DND-41 (cell line): ENCODE results near the gene LBHD2.

Source experiments
- ATAC-seq: fragments of 200-7000 bp; cut with Tn5 transposase; 3 replicates; pipeline ENCODE4 v1.9.1; 2021; ENCODE audit warnings: low read depth; ENCODE audit not compliant: insufficient read depth
- DNase-seq: peaks from one replicate; pipeline ENCODE4 v3.0.0-alpha.2; 2020
- H2AFZ ChIP-seq: 2 replicates; pipeline ENCODE4 v1.6.0; 2012; ENCODE audit warnings: low read depth, low read length
- H3K27ac ChIP-seq: 2 replicates; pipeline ENCODE4 v1.5.1; 2012; ENCODE audit warnings: low read length, inconsistent platforms
- H3K27me3 ChIP-seq: fragments of 200-600 bp; sonication (generic); 2 replicates; pipeline ENCODE4 v1.6.0; 2012; ENCODE audit warnings: low read length, mild to moderate bottlenecking, inconsistent platforms; ENCODE audit not compliant: insufficient read depth, poor library complexity
- H3K36me3 ChIP-seq: 2 replicates; pipeline ENCODE4 v1.5.1; 2012; ENCODE audit warnings: low read length, inconsistent platforms; ENCODE audit not compliant: insufficient read depth
- H3K4me1 ChIP-seq: 2 replicates; pipeline ENCODE4 v1.5.1; 2012; ENCODE audit warnings: mild to moderate bottlenecking, low read length; ENCODE audit not compliant: insufficient read depth
- H3K4me2 ChIP-seq: 2 replicates; pipeline ENCODE4 v1.6.0; 2012; ENCODE audit warnings: mild to moderate bottlenecking, moderate library complexity, low read length, inconsistent platforms; ENCODE audit not compliant: insufficient read depth
- H3K4me3 ChIP-seq, 2 experiments: fragments of 200-600 bp in 1 of 2; shearing (Covaris generic) in 1 of 2; 2 replicates each; pipeline ENCODE4 v1.5.1; 2012 to 2016; ENCODE audit warnings: inconsistent platforms in 2 of 2, low read length in 2 of 2, mild to moderate bottlenecking in 2 of 2, low read depth in 1 of 2, moderate library complexity in 1 of 2
- H3K79me2 ChIP-seq: 2 replicates; pipeline ENCODE4 v1.6.0; 2012; ENCODE audit warnings: low read length, inconsistent platforms; ENCODE audit not compliant: insufficient read depth
- H3K9ac ChIP-seq: 2 replicates; pipeline ENCODE4 v1.6.0; 2012; ENCODE audit warnings: low read depth, mild to moderate bottlenecking, inconsistent platforms, low read length, moderate library complexity
- H3K9me3 ChIP-seq: 2 replicates; pipeline ENCODE4 v1.5.1; 2012; ENCODE audit warnings: low read length, moderate library complexity, mild to moderate bottlenecking, inconsistent platforms; ENCODE audit not compliant: insufficient read depth, severe bottlenecking
- H4K20me1 ChIP-seq: 2 replicates; pipeline ENCODE4 v1.6.0; 2012; ENCODE audit warnings: low read length; ENCODE audit not compliant: insufficient read depth
- CTCF ChIP-seq: IDR thresholded peaks from 2 replicates; pipeline ENCODE4 v1.5.1; 2012; ENCODE audit warnings: borderline replicate concordance, low read length, moderate library complexity, mild to moderate bottlenecking; ENCODE audit not compliant: poor library complexity, severe bottlenecking; ENCODE audit errors: extremely low read depth
- EZH2 ChIP-seq: IDR thresholded peaks from 3 replicates; pipeline ENCODE4 v1.6.1; 2012; ENCODE audit warnings: borderline replicate concordance, low read depth, mild to moderate bottlenecking, moderate library complexity, low read length, inconsistent platforms; ENCODE audit not compliant: severe bottlenecking

LBHD2 gene

GRCh38 chr14:103099733-103100280 lies 15.8 kb downstream of the LBHD2 start:
- no peak for ATAC-seq
- Histone ChIP-seq H3K9ac (no peak overlapping the region), H3K27ac (no peak overlapping the region), H3K36me3 (no peaks in the 10 kb centered on the region), H3K79me2 (no peaks in the 10 kb centered on the region), H3K4me3 (no peak overlapping the region), H3K4me2 (no peak overlapping the region), H3K4me1 (no peaks in the 10 kb centered on the region), H3K27me3 (no peaks in the 10 kb centered on the region), H3K9me3 (no peaks in the 10 kb centered on the region), H4K20me1 (no peaks in the 10 kb centered on the region), H2AFZ (no peak overlapping the region)
- DNase-seq: no peak
- TF ChIP-seq CTCF (no peak), EZH2 (no peak)

- H3K4me3 ChIP-seq: no peak overlapping the region
- H4K20me1 ChIP-seq: no peaks in the 10 kb centered on the region
- H3K27ac ChIP-seq: no peak overlapping the region
- H3K9ac ChIP-seq: no peak overlapping the region
- no peak for TF ChIP-seq CTCF
- TF ChIP-seq EZH2: no peak
- no peak overlapping the region for H3K4me2 ChIP-seq
- DNase-seq: no peak
- H3K36me3 ChIP-seq: no peaks in the 10 kb centered on the region
- no peaks in the 10 kb centered on the region for H3K9me3 ChIP-seq
- H3K4me1 ChIP-seq: peaks cover 5% of the 10 kb centered on the region
- no peaks in the 10 kb centered on the region for H3K79me2 ChIP-seq
- H2AFZ ChIP-seq: no peak overlapping the region
- no peaks in the 10 kb centered on the region for H3K27me3 ChIP-seq
- no peak for ATAC-seq
Observed at GRCh38 chr14:103100281-103101121, 16.5 kb downstream of the LBHD2 start.

GRCh38 chr14:103101257-103101962 lies 17.4 kb downstream of the LBHD2 start:
- TF ChIP-seq EZH2: no peak
- Histone ChIP-seq H3K4me1 (peaks cover 5% of the 10 kb centered on the region), H3K27ac (no peak overlapping the region)

More at GRCh38 chr14:103101257-103101962, 17.4 kb downstream of the LBHD2 start:
- no peak overlapping the region for H3K4me2 ChIP-seq
- no peak for DNase-seq
- H3K9me3 ChIP-seq: no peaks in the 10 kb centered on the region
- H3K27me3 ChIP-seq: no peaks in the 10 kb centered on the region
- H2AFZ ChIP-seq: no peak overlapping the region
- no peaks in the 10 kb centered on the region for H3K36me3 ChIP-seq
- H3K79me2 ChIP-seq: no peaks in the 10 kb centered on the region
- 0 out of 2 replicates have a peak, but pooled peaks cover under 1% of the 10 kb centered on the region for H4K20me1 ChIP-seq
- no peak overlapping the region for H3K9ac ChIP-seq
- ATAC-seq: no peak
- no peak overlapping the region for H3K4me3 ChIP-seq
